IPS-NIHi7 (cell line): Measurements from ENCODE around the gene ADGRG4.
A peak's percentile ranks its signal among the peaks of the same experiment; 100 is the strongest.
"Not testable (repeated sequence)": the region's sequence is repeated elsewhere in the genome, so short reads cannot be mapped to it uniquely, and the experiment has no call there.

Source experiments
- DNase-seq: peaks from one replicate; pipeline ENCODE4 v3.0.0; 2012; ENCODE audit warnings: mixed read lengths; ENCODE audit errors: extremely low spot score

Gene ADGRG4

GRCh38 chrX:136387951-136388502 lies 87.3 kb downstream of the ADGRG4 start:
- no peak for DNase-seq

- DNase-seq: no peak
Measured at GRCh38 chrX:136390921-136391320, 90.2 kb downstream of the ADGRG4 start.

- DNase-seq: no peak
Measured at GRCh38 chrX:136395271-136395670, 94.5 kb downstream of the ADGRG4 start.

GRCh38 chrX:136397001-136397400 lies 96.2 kb downstream of the ADGRG4 start:
- DNase-seq: peak; percentile 15

- no peak for DNase-seq
Measured at GRCh38 chrX:136405126-136405525, 104.4 kb downstream of the ADGRG4 start.

GRCh38 chrX:136417806-136418205 lies 117.0 kb downstream of the ADGRG4 start:
- no peak for DNase-seq

GRCh38 chrX:136421338-136421737 lies 120.6 kb downstream of the ADGRG4 start:
- no peak for DNase-seq

- no peak for DNase-seq
Measured at GRCh38 chrX:136423724-136424123, 123.0 kb downstream of the ADGRG4 start.

GRCh38 chrX:136425996-136426395 lies 125.2 kb downstream of the ADGRG4 start:
- no peak for DNase-seq

GRCh38 chrX:136431625-136432024 lies 130.9 kb downstream of the ADGRG4 start:
- DNase-seq: no peak

- no peak for DNase-seq
Measured at GRCh38 chrX:136437774-136438173, 137.0 kb downstream of the ADGRG4 start.

GRCh38 chrX:136438192-136438591 lies 137.4 kb downstream of the ADGRG4 start:
- no peak for DNase-seq

- DNase-seq: not testable (repeated sequence)
Measured at GRCh38 chrX:136445674-136446073, 144.9 kb downstream of the ADGRG4 start.

GRCh38 chrX:136446208-136446607 lies 145.4 kb downstream of the ADGRG4 start:
- no peak for DNase-seq

- DNase-seq: no peak
Measured at GRCh38 chrX:136447308-136447707, 146.5 kb downstream of the ADGRG4 start.

- no peak for DNase-seq
Measured at GRCh38 chrX:136447968-136448367, 147.2 kb downstream of the ADGRG4 start.

GRCh38 chrX:136450050-136450830 lies 149.5 kb downstream of the ADGRG4 start:
- DNase-seq: no peak

- DNase-seq: no peak
Measured at GRCh38 chrX:136452614-136453013, 151.9 kb downstream of the ADGRG4 start.

- no peak for DNase-seq
Measured at GRCh38 chrX:136453114-136453513, 152.4 kb downstream of the ADGRG4 start.

GRCh38 chrX:136453771-136454170 lies 153.0 kb downstream of the ADGRG4 start:
- no peak for DNase-seq

- no peak for DNase-seq
Measured at GRCh38 chrX:136456133-136456532, 155.4 kb downstream of the ADGRG4 start.

GRCh38 chrX:136457303-136457917 lies 156.6 kb downstream of the ADGRG4 start:
- DNase-seq: no peak

GRCh38 chrX:136464589-136464988 lies 163.8 kb downstream of the ADGRG4 start:
- DNase-seq: no peak
